Trophoblast cell (in vitro differentiated cells and primary cell): ENCODE data around the gene PUM2.
A peak's percentile ranks its signal among the peaks of the same experiment; 100 is the strongest.

ENCODE experiments used
- DNase-seq, 2 donors: peaks; one replicate each; pipeline ENCODE4 v3.0.0-alpha.2; 2016
- H2AFZ ChIP-seq: 2 replicates; pipeline ENCODE4 v1.6.1; 2013; ENCODE audit warnings: low read length, moderate library complexity, mild to moderate bottlenecking; ENCODE audit not compliant: insufficient read depth, poor library complexity
- H2AK5ac ChIP-seq: 2 replicates; pipeline ENCODE4 v1.6.1; 2013; ENCODE audit warnings: mild to moderate bottlenecking, low read length
- H2BK120ac ChIP-seq: 2 replicates; pipeline ENCODE4 v1.6.1; 2013; ENCODE audit warnings: low read length, mild to moderate bottlenecking, moderate library complexity; ENCODE audit not compliant: insufficient read depth, poor library complexity
- H2BK12ac ChIP-seq: 2 replicates; pipeline ENCODE4 v1.6.1; 2013; ENCODE audit warnings: mild to moderate bottlenecking, low read length, moderate library complexity
- H2BK5ac ChIP-seq: 2 replicates; pipeline ENCODE4 v1.6.1; 2013; ENCODE audit warnings: low read length, low read depth, moderate library complexity, mild to moderate bottlenecking; ENCODE audit not compliant: poor library complexity
- H3K14ac ChIP-seq: 2 replicates; pipeline ENCODE4 v1.6.1; 2013; ENCODE audit warnings: mild to moderate bottlenecking, low read length
- H3K18ac ChIP-seq: 2 replicates; pipeline ENCODE4 v1.6.1; 2013; ENCODE audit warnings: mild to moderate bottlenecking, low read length
- H3K23ac ChIP-seq: 2 replicates; pipeline ENCODE4 v1.6.1; 2013; ENCODE audit warnings: low read length
- H3K27ac ChIP-seq: 2 replicates; pipeline ENCODE4 v1.5.1; 2013; ENCODE audit warnings: low read depth, mild to moderate bottlenecking, inconsistent platforms, low read length, moderate library complexity
- H3K27me3 ChIP-seq: 2 replicates; pipeline ENCODE4 v1.6.1; 2013; ENCODE audit warnings: inconsistent platforms, mild to moderate bottlenecking, low read length, moderate library complexity; ENCODE audit not compliant: insufficient read depth
- H3K36me3 ChIP-seq, 2 experiments: 1 replicate in 1 of 2; 2 replicates in 1 of 2; pipeline ENCODE4 v1.6.1; 2013; ENCODE audit warnings: low read length in 2 of 2, mild to moderate bottlenecking in 2 of 2, moderate library complexity in 1 of 2; ENCODE audit not compliant: insufficient read depth in 2 of 2, control insufficient read depth in 1 of 2
- H3K4ac ChIP-seq: 2 replicates; pipeline ENCODE4 v1.6.1; 2013; ENCODE audit warnings: low read depth, mild to moderate bottlenecking, low read length, moderate library complexity
- H3K4me1 ChIP-seq, 2 experiments: 1 replicate in 1 of 2; 2 replicates in 1 of 2; pipeline ENCODE4 v1.6.1; 2013; ENCODE audit warnings: low read length in 2 of 2, mild to moderate bottlenecking in 2 of 2, moderate library complexity in 1 of 2; ENCODE audit not compliant: insufficient read depth in 2 of 2, control insufficient read depth in 1 of 2
- H3K4me2 ChIP-seq: 2 replicates; pipeline ENCODE4 v1.6.1; 2013; ENCODE audit warnings: inconsistent platforms, mild to moderate bottlenecking, low read length, moderate library complexity
- H3K4me3 ChIP-seq: 2 replicates; pipeline ENCODE4 v1.5.1; 2013; ENCODE audit warnings: mild to moderate bottlenecking, low read depth, low read length, inconsistent platforms
- H3K79me1 ChIP-seq: one replicate; pipeline ENCODE4 v1.6.1; 2013; ENCODE audit warnings: low read length
- H3K79me2 ChIP-seq: 2 replicates; pipeline ENCODE4 v1.6.1; 2013; ENCODE audit warnings: low read length, mild to moderate bottlenecking; ENCODE audit not compliant: control insufficient read depth, insufficient read depth, poor library complexity
- H3K9ac ChIP-seq: 2 replicates; pipeline ENCODE4 v1.6.1; 2013; ENCODE audit warnings: mild to moderate bottlenecking, low read length
- H3K9me3 ChIP-seq: 2 replicates; pipeline ENCODE4 v1.6.1; 2013; ENCODE audit warnings: low read depth, mild to moderate bottlenecking, control low read depth, inconsistent platforms, low read length; ENCODE audit not compliant: insufficient read depth
- H4K12ac ChIP-seq: 2 replicates; pipeline ENCODE4 v1.6.1; 2013; ENCODE audit warnings: low read depth, mild to moderate bottlenecking, low read length, moderate library complexity
- H4K8ac ChIP-seq: 2 replicates; pipeline ENCODE4 v1.6.1; 2013; ENCODE audit warnings: low read depth, mild to moderate bottlenecking, low read length, moderate library complexity
- H4K91ac ChIP-seq: one replicate; pipeline ENCODE4 v1.6.1; 2013; ENCODE audit warnings: low read depth, mild to moderate bottlenecking, low read length, moderate library complexity
- WGBS: extraction: QIAGEN DNeasy Blood & Tissue Kit; methylation state at CpG from one replicate; pipeline ENCODE4 v1.1.7; 2013; ENCODE audit warnings: missing lambda C conversion rate; ENCODE audit not compliant: insufficient read length, insufficient coverage; ENCODE audit errors: extremely low coverage; 5-methylcytosine and 5-hydroxymethylcytosine counted together

Gene PUM2

GRCh38 chr2:20300656-20301055, 50.0 kb downstream of the PUM2 start:
- H2AFZ ChIP-seq, result no peak overlapping the region
- H3K36me3 ChIP-seq, result peaks cover 16 to 20% of the 10 kb centered on the region in 2 experiments
- H4K12ac ChIP-seq, result no peak overlapping the region
- no peak overlapping the region for H2BK120ac ChIP-seq
- H2BK12ac ChIP-seq, result no peak overlapping the region
- no peak overlapping the region for H3K9ac ChIP-seq
- H3K23ac ChIP-seq, result no peak overlapping the region
- H3K79me2 ChIP-seq, result peaks cover 2% of the 10 kb centered on the region
- no CpG with 5 or more reads among the region's 5 CpGs for WGBS
- peaks cover 0 to 3% of the 10 kb centered on the region in 2 experiments for H3K4me1 ChIP-seq
- H4K8ac ChIP-seq, result no peak overlapping the region
- H3K4ac ChIP-seq, result no peak overlapping the region
- no peak overlapping the region for H3K18ac ChIP-seq
- H2AK5ac ChIP-seq, result no peak overlapping the region
- no peak overlapping the region for H4K91ac ChIP-seq
- no peak overlapping the region for H3K4me2 ChIP-seq
- peak overlapping the region; percentile 41 for H3K27ac ChIP-seq
- no peak overlapping the region for H3K4me3 ChIP-seq
- no peak overlapping the region for H2BK5ac ChIP-seq
- H3K79me1 ChIP-seq, result no peaks in the 10 kb centered on the region
- no peak overlapping the region for H3K14ac ChIP-seq
- H3K27me3 ChIP-seq, result no peaks in the 10 kb centered on the region
- H3K9me3 ChIP-seq, result no peaks in the 10 kb centered on the region
- DNase-seq, result peak; percentile 26 to 84

GRCh38 chr2:20299113-20299512, 51.5 kb downstream of the PUM2 start:
- no peak overlapping the region for H2AK5ac ChIP-seq
- H3K9ac ChIP-seq, result no peak overlapping the region
- no peak overlapping the region for H3K23ac ChIP-seq
- no peak overlapping the region for H2BK120ac ChIP-seq
- no peak overlapping the region for H2BK12ac ChIP-seq
- H3K27me3 ChIP-seq, result no peaks in the 10 kb centered on the region
- H3K79me1 ChIP-seq, result no peaks in the 10 kb centered on the region
- no peak overlapping the region for H3K18ac ChIP-seq
- peaks cover 2% of the 10 kb centered on the region for H3K79me2 ChIP-seq
- no peak overlapping the region for H3K4me3 ChIP-seq
- DNase-seq, result no peak
- no peak overlapping the region for H3K14ac ChIP-seq
- H3K4ac ChIP-seq, result peak overlapping the region; percentile 19
- no peak overlapping the region for H4K12ac ChIP-seq
- no peak overlapping the region for H4K91ac ChIP-seq
- H3K9me3 ChIP-seq, result no peaks in the 10 kb centered on the region
- H2BK5ac ChIP-seq, result no peak overlapping the region
- no peak overlapping the region for H3K4me2 ChIP-seq
- no peak overlapping the region for H3K27ac ChIP-seq
- WGBS, result no CpG with 5 or more reads among the region's 6 CpGs
- no peak overlapping the region for H2AFZ ChIP-seq
- H3K4me1 ChIP-seq, result peaks cover 0 to 3% of the 10 kb centered on the region in 2 experiments
- no peak overlapping the region for H4K8ac ChIP-seq
- H3K36me3 ChIP-seq, result peaks cover 16 to 20% of the 10 kb centered on the region in 2 experiments

GRCh38 chr2:20294231-20294630, 56.4 kb downstream of the PUM2 start:
- Histone ChIP-seq H2BK12ac (no peak overlapping the region), H3K18ac (no peak overlapping the region), H3K4me1 (no peaks in the 10 kb centered on the region), H3K9me3 (no peaks in the 10 kb centered on the region), H3K4ac (no peak overlapping the region), H2BK5ac (no peak overlapping the region), H3K23ac (no peak overlapping the region), H2BK120ac (no peak overlapping the region), H3K9ac (no peak overlapping the region), H3K36me3 (peaks cover 21 to 23% of the 10 kb centered on the region in 2 experiments), H3K27me3 (no peaks in the 10 kb centered on the region), H3K79me1 (no peaks in the 10 kb centered on the region), H4K91ac (no peak overlapping the region), H3K4me3 (no peak overlapping the region), H4K8ac (no peak overlapping the region), H3K27ac (no peak overlapping the region), H2AK5ac (no peak overlapping the region), H3K4me2 (no peak overlapping the region), H2AFZ (no peak overlapping the region), H3K79me2 (no peaks in the 10 kb centered on the region), H3K14ac (no peak overlapping the region), H4K12ac (no peak overlapping the region)
- WGBS, result no CpG with 5 or more reads among the region's 9 CpGs
- DNase-seq, result no peak

GRCh38 chr2:20292984-20293383, 57.7 kb downstream of the PUM2 start:
- no peak overlapping the region for H3K27ac ChIP-seq
- H3K9me3 ChIP-seq, result no peaks in the 10 kb centered on the region
- no peaks in the 10 kb centered on the region for H3K79me1 ChIP-seq
- H3K36me3 ChIP-seq, result peaks cover 18 to 21% of the 10 kb centered on the region in 2 experiments
- H3K18ac ChIP-seq, result no peak overlapping the region
- no peak overlapping the region for H4K8ac ChIP-seq
- H3K79me2 ChIP-seq, result no peaks in the 10 kb centered on the region
- H3K4ac ChIP-seq, result no peak overlapping the region
- no peak overlapping the region for H2AFZ ChIP-seq
- no peak overlapping the region for H3K4me3 ChIP-seq
- no peak for DNase-seq
- no peak overlapping the region for H3K14ac ChIP-seq
- H2BK12ac ChIP-seq, result no peak overlapping the region
- no peak overlapping the region for H4K91ac ChIP-seq
- no peaks in the 10 kb centered on the region for H3K27me3 ChIP-seq
- H3K9ac ChIP-seq, result no peak overlapping the region
- WGBS, result no CpG with 5 or more reads among the region's 5 CpGs
- no peak overlapping the region for H3K4me2 ChIP-seq
- no peak overlapping the region for H4K12ac ChIP-seq
- H2BK5ac ChIP-seq, result no peak overlapping the region
- H3K4me1 ChIP-seq, result no peaks in the 10 kb centered on the region
- H2BK120ac ChIP-seq, result no peak overlapping the region
- H2AK5ac ChIP-seq, result no peak overlapping the region
- H3K23ac ChIP-seq, result no peak overlapping the region
